HL-60 (cell line): Measurements from ENCODE around the gene MED13L. TPM values are rescaled to one million over a fixed set of nuclear protein-coding genes. Genes with fewer than 3 reads are reported as not detected.

ENCODE experiments used
- DNase-seq, 2 experiments: peaks; one replicate each; pipeline ENCODE4 v3.0.0-alpha.2; 2010 to 2020; ENCODE audit warnings: low read depth in 1 of 2, low spot score in 1 of 2
- H3K27ac ChIP-seq: fragments of 250-450 bp; sonication (Bioruptor Pico); replicated peaks from 2 replicates; pipeline ENCODE4 v1.5.1; 2020; ENCODE audit warnings: mild to moderate bottlenecking, moderate library complexity
- H3K27me3 ChIP-seq: fragments of 250-450 bp; sonication (Bioruptor Pico); 2 replicates; pipeline ENCODE4 v1.5.1; 2021; ENCODE audit warnings: mild to moderate bottlenecking, moderate library complexity; ENCODE audit not compliant: insufficient read depth, poor library complexity, severe bottlenecking
- H3K4me3 ChIP-seq: replicated peaks from 2 replicates; pipeline ENCODE4 v1.5.1; 2011; ENCODE audit warnings: mild to moderate bottlenecking, control low read depth, low read length; ENCODE audit not compliant: insufficient read depth
- GABPA ChIP-seq: IDR thresholded peaks from 2 replicates; pipeline ENCODE4 v1.6.1; 2012; ENCODE audit warnings: low read depth
- POLR2AphosphoS5 ChIP-seq: IDR thresholded peaks from 2 replicates; pipeline ENCODE4 v1.6.1; 2012; ENCODE audit warnings: low read depth
- SPI1 ChIP-seq: IDR thresholded peaks from 2 replicates; pipeline ENCODE4 v1.6.1; 2012; ENCODE audit warnings: low read depth, mild to moderate bottlenecking, borderline replicate concordance
- microRNA-seq: library from miRNA; unstranded; fragments of <30 nt; microRNA quantifications from one replicate; pipeline ENCODE4, GENCODE V29; 2018
- TF ChIP-seq, protein P1 (sequence below): IDR thresholded peaks from one replicate; pipeline ENCODE4 v1.5.1; 2011; ENCODE audit warnings: low read length, control low read depth, inconsistent platforms; ENCODE audit not compliant: insufficient read depth
- TF ChIP-seq, protein P2 (sequence below): IDR thresholded peaks from 2 replicates; pipeline ENCODE4 v1.6.1; 2012; ENCODE audit warnings: low read depth; ENCODE audit not compliant: insufficient replicate concordance

Gene MED13L

DNA sequence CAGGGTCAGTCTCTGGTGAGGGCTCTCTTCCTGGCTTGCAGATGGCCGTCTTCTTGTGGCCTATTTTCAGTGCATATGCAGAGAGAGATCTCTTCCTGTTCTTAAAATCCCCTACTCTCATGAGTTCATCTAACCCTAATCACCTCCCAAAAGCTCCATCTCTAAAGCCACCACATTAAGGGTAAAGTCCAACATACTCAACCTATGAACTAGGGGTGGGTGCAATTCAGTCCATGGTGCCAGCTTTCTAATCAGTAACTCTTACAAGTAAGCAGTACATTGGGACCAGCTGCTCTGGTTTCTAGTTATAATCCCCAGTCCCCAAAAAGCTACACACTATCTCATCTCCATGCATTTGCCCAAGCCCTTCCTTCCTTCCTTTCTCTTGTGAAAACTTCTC, 365.1 kb downstream of the MED13L start:
- H3K27me3 ChIP-seq = peaks cover 4% of the 10 kb centered on the region
- TF ChIP-seq SPI1 = no peak
- TF ChIP-seq GABPA = no peak
- TF ChIP-seq, protein P1, sequence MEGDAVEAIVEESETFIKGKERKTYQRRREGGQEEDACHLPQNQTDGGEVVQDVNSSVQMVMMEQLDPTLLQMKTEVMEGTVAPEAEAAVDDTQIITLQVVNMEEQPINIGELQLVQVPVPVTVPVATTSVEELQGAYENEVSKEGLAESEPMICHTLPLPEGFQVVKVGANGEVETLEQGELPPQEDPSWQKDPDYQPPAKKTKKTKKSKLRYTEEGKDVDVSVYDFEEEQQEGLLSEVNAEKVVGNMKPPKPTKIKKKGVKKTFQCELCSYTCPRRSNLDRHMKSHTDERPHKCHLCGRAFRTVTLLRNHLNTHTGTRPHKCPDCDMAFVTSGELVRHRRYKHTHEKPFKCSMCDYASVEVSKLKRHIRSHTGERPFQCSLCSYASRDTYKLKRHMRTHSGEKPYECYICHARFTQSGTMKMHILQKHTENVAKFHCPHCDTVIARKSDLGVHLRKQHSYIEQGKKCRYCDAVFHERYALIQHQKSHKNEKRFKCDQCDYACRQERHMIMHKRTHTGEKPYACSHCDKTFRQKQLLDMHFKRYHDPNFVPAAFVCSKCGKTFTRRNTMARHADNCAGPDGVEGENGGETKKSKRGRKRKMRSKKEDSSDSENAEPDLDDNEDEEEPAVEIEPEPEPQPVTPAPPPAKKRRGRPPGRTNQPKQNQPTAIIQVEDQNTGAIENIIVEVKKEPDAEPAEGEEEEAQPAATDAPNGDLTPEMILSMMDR = no peak
- DNase-seq = no peak
- no peak overlapping the region for H3K27ac ChIP-seq
- no peak overlapping the region for H3K4me3 ChIP-seq

DNA sequence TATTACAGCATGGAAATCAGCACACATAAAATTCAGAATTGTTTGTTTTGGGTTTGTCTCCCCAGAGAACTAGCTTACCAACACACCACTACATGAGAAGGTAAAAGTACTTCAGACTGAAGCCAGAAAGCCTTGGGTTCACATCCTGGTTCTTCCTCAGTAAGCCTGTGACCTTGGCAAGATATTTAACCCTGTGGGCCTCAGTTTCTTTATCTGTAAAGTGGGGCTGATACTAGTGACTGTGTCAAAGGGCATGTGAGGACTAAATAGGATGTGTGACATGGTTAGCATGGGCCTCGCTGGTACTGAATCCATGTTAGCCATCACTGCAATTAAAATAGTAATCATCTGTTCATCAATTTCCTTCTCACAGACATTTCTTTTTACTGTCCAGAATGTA, 366.1 kb downstream of the MED13L start:
- no peak for DNase-seq
- TF ChIP-seq, protein P1 = no peak
- no peak for TF ChIP-seq SPI1
- TF ChIP-seq POLR2AphosphoS5 = no peak
- no peak for TF ChIP-seq GABPA
- TF ChIP-seq, protein P2, sequence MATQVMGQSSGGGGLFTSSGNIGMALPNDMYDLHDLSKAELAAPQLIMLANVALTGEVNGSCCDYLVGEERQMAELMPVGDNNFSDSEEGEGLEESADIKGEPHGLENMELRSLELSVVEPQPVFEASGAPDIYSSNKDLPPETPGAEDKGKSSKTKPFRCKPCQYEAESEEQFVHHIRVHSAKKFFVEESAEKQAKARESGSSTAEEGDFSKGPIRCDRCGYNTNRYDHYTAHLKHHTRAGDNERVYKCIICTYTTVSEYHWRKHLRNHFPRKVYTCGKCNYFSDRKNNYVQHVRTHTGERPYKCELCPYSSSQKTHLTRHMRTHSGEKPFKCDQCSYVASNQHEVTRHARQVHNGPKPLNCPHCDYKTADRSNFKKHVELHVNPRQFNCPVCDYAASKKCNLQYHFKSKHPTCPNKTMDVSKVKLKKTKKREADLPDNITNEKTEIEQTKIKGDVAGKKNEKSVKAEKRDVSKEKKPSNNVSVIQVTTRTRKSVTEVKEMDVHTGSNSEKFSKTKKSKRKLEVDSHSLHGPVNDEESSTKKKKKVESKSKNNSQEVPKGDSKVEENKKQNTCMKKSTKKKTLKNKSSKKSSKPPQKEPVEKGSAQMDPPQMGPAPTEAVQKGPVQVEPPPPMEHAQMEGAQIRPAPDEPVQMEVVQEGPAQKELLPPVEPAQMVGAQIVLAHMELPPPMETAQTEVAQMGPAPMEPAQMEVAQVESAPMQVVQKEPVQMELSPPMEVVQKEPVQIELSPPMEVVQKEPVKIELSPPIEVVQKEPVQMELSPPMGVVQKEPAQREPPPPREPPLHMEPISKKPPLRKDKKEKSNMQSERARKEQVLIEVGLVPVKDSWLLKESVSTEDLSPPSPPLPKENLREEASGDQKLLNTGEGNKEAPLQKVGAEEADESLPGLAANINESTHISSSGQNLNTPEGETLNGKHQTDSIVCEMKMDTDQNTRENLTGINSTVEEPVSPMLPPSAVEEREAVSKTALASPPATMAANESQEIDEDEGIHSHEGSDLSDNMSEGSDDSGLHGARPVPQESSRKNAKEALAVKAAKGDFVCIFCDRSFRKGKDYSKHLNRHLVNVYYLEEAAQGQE = no peak

DNA sequence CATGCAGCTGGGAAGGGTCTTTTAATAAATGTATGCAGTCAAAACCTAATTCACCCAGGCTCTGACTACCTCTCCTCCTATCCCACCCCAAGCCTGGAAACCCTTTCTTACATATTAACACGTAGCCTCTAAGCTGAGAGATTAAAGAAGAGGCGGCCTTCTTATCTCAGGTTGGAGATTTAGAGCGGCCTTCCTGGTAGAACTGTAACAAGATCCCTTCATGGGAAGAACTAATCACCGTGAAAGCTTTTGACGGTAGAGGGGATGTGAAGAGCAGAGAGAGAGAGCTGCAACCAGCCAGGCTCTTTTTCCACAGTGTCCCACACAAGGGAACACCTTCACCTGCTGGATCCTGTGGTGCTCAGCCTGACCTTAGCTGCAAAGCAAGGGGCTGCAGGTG, 367.4 kb downstream of the MED13L start:
- TF ChIP-seq POLR2AphosphoS5 (no peak), SPI1 (no peak), GABPA (no peak)
- TF ChIP-seq, protein P2 = no peak
- TF ChIP-seq, protein P1 = no peak
- H3K4me3 ChIP-seq = no peak overlapping the region
- H3K27ac ChIP-seq = no peak overlapping the region
- H3K27me3 ChIP-seq = no peaks in the 10 kb centered on the region
- no peak for DNase-seq

More for the DNA sequence above, 366.1 kb downstream of the MED13L start:
- peaks cover 4% of the 10 kb centered on the region for H3K27me3 ChIP-seq
- no peak overlapping the region for H3K4me3 ChIP-seq
- H3K27ac ChIP-seq = no peak overlapping the region

Small RNA genes lying within 50 kb of the gene (microRNA-seq; reads per million reads assigned to microRNA genes)
- gene MIR620 = not detected
